ENCODE measurements around the gene UMODL1. TPM values are rescaled to one million over a fixed set of nuclear protein-coding genes. Genes with fewer than 3 reads are reported as not detected.

Gene UMODL1
- total and polyA plus RNA-seq, 2 of the 13 experiments (the other 11 are each of a cell fraction or from before 2014, with no cell fraction given) = not detected

DNA sequence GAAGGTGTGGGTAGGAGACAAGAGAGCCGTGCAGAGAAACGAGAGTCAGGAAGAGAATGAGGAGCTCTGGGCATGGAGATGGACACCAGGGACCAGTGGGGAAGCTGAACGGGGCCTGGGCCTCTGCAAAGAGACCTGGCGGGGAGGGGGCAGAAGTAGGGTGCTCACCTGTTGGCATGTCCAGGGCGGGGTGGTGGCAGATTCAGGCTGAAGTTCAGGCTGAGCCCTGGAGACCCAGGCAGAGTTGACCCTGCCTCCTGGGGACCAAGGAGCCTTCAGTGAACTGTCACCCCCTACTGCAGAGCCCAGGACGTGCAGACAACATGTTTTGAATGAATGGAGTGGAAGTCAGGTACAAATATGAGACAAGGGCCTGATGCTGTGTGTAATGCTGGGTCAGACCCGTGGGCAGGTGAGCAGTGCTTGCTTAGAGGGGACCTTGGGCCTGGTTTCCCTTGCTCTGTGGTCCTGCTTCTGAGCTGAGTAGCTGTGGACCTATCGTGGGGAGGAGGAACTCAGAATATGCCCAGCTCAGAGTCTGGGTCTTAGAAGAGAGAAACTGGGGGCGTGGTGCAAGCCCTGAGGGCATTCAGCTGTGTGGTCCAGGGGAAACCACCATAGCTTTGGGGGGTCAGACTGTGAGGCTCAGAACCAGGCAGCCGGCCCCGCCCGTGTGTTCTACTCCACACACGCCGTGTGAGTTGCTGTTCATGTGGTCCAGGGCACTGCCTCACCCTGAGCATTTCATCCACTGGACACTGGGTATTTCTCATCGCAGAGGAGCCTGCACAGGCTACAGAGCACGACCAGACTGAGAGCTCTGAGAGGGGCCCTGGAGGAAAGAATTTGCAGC, 21.3 kb upstream of the UMODL1 start:
- TF ChIP-seq, protein P1, sequence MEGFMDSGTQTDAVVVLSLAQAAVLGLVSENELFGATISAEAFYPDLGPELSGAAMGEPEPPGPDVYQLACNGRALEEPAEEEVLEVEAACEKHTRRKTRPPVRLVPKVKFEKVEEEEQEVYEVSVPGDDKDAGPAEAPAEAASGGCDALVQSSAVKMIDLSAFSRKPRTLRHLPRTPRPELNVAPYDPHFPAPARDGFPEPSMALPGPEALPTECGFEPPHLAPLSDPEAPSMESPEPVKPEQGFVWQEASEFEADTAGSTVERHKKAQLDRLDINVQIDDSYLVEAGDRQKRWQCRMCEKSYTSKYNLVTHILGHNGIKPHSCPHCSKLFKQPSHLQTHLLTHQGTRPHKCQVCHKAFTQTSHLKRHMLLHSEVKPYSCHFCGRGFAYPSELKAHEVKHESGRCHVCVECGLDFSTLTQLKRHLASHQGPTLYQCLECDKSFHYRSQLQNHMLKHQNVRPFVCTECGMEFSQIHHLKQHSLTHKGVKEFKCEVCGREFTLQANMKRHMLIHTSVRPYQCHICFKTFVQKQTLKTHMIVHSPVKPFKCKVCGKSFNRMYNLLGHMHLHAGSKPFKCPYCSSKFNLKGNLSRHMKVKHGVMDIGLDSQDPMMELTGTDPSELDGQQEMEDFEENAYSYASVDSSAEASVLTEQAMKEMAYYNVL (CRISPR knock-in tag; IDR thresholded peaks at IDR 0.05; ENCODE audit: borderline replicate concordance) = no peak
- no peak for TF ChIP-seq SIX4 (CRISPR knock-in tag; IDR thresholded peaks at IDR 0.05)
- TF ChIP-seq UBTF (CRISPR knock-in tag; IDR thresholded peaks at IDR 0.05) = no peak
- peak; percentile 18; the same call in 1 of the 2 replicates for TF ChIP-seq CTCF (CRISPR knock-in tag; IDR thresholded peaks at IDR 0.05)
- no peak for TF ChIP-seq ZNF768 (CRISPR knock-in tag; IDR thresholded peaks at IDR 0.05)
- TF ChIP-seq, protein P2, sequence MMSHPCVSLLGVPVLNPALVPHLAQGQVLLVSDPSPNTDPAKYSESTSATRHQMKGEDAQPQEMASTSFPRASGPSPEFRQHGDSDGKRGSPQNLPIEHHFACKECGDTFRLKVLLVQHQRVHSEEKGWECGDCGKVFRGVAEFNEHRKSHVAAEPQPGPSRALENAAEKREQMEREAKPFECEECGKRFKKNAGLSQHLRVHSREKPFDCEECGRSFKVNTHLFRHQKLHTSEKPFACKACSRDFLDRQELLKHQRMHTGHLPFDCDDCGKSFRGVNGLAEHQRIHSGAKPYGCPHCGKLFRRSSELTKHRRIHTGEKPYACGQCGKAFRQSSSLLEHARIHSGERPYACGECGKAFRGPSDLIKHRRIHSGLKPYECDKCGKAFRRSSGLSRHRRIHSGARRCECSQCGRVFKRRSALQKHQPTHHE (CRISPR knock-in tag; IDR thresholded peaks at IDR 0.05; ENCODE audit: borderline replicate concordance) = no peak
- FAIRE-seq (no peak), ATAC-seq (peak; percentile 46; the same call in 2 of the 3 replicates), DNase-seq (ENCODE audit: low spot score) (no peak)
- peaks cover 1 to 20% of the 10 kb centered on the region in 2 experiments; a peak in 3 of 5 replicates for H3K27me3 ChIP-seq (ENCODE audit: control insufficient read depth in 1 of 2, insufficient read depth in 2 of 2, low read length in 2 of 2)
- H3K36me3 ChIP-seq (replicated peaks in 1 of 2; ENCODE audit: control insufficient read depth in 1 of 2, insufficient read depth in 2 of 2, low read length in 2 of 2) = no peaks in the 10 kb centered on the region
- WGBS (ENCODE audit: low lambda C conversion rate) = 26% methylated on average over 6 of the region's 16 CpGs
- no peak overlapping the region for H2AFZ ChIP-seq (ENCODE audit: low read length)
- CTCF ChIA-PET (ENCODE audit: low intra/inter-chr PET ratio, low total read pairs) = no interaction called here
- no TSS peak for BruUV-seq (replicated peaks)
- H3K4me2 ChIP-seq (ENCODE audit: low read depth, low read length) = no peak overlapping the region
- POLR2A ChIA-PET = no interaction called here
- in situ Hi-C loops (cut with HindIII; ENCODE audit: extremely low pct_ligation_motif_present, low pct_unique_long_range_greater_than_20kb) = no loop called here
- H3K79me2 ChIP-seq (ENCODE audit: insufficient read depth, low read length) = no peaks in the 10 kb centered on the region
- H3K27ac ChIP-seq (ENCODE audit: extremely low read length, insufficient read depth, low read length) = no peak overlapping the region
- H3K9ac ChIP-seq (ENCODE audit: insufficient read depth, low read depth, low read length) = no peak overlapping the region
- H3K4me3 ChIP-seq (replicated peaks in 1 of 3; ENCODE audit: insufficient read depth in 1 of 3, low read depth in 2 of 3, low read length in 3 of 3) = no peak overlapping the region
- no peaks in the 10 kb centered on the region for H3K4me1 ChIP-seq (ENCODE audit: insufficient read depth, low read length)
- no peaks in the 10 kb centered on the region for H3K9me3 ChIP-seq (ENCODE audit: low read length)
- no peaks in the 10 kb centered on the region for H4K20me1 ChIP-seq (ENCODE audit: insufficient read depth, low read length)
- intact Hi-C loops (cut with micrococcal nuclease; ENCODE audit: unreplicated experiment) = no loop called here
